WERI-Rb-1 (cell line): Measurements from ENCODE around the gene PTPRCAP.

Source experiments
- DNase-seq: peaks from one replicate; pipeline ENCODE4 v3.0.0-alpha.2; 2020
- H3K27ac ChIP-seq: fragments of 250-450 bp; sonication (Bioruptor Pico); 2 replicates; pipeline ENCODE4 v1.5.1; 2020; ENCODE audit warnings: mild to moderate bottlenecking, moderate library complexity
- H3K27me3 ChIP-seq: fragments of 250-450 bp; sonication (Bioruptor Pico); 2 replicates; pipeline ENCODE4 v1.5.1; 2021; ENCODE audit warnings: mild to moderate bottlenecking, low read depth, moderate library complexity; ENCODE audit not compliant: insufficient read depth, severe bottlenecking
- H3K36me3 ChIP-seq: fragments of 250-450 bp; sonication (Bioruptor Pico); 2 replicates; pipeline ENCODE4 v1.5.1; 2020; ENCODE audit warnings: mild to moderate bottlenecking, moderate library complexity
- H3K4me3 ChIP-seq: 2 replicates; pipeline ENCODE4 v1.5.1; 2011; ENCODE audit warnings: low read depth, mild to moderate bottlenecking, control low read depth, low read length
- H3K9me3 ChIP-seq: fragments of 250-450 bp; sonication (Bioruptor Pico); 2 replicates; pipeline ENCODE4 v1.5.1; 2021; ENCODE audit warnings: mild to moderate bottlenecking, moderate library complexity; ENCODE audit not compliant: severe bottlenecking
- CTCF ChIP-seq: IDR thresholded peaks from 2 replicates; pipeline ENCODE4 v1.5.1; 2011; ENCODE audit warnings: low read depth, mild to moderate bottlenecking, control low read depth, inconsistent platforms, low read length

The PTPRCAP gene

GRCh38 chr11:67434395-67434881 is 3.0 kb downstream of the PTPRCAP start:
- TF ChIP-seq CTCF, result no peak
- H3K27ac ChIP-seq, result no peak overlapping the region
- H3K9me3 ChIP-seq, result no peaks in the 10 kb centered on the region
- no peak overlapping the region for H3K4me3 ChIP-seq
- no peak for DNase-seq
- no peaks in the 10 kb centered on the region for H3K27me3 ChIP-seq
- H3K36me3 ChIP-seq, result peaks cover 82% of the 10 kb centered on the region

GRCh38 chr11:67433536-67434394 is 3.7 kb downstream of the PTPRCAP start:
- H3K4me3 ChIP-seq, result no peak overlapping the region
- TF ChIP-seq CTCF, result no peak
- no peaks in the 10 kb centered on the region for H3K27me3 ChIP-seq
- no peak for DNase-seq
- H3K36me3 ChIP-seq, result peaks cover 79% of the 10 kb centered on the region
- H3K9me3 ChIP-seq, result no peaks in the 10 kb centered on the region
- H3K27ac ChIP-seq, result no peak overlapping the region

GRCh38 chr11:67432655-67433349 is 4.7 kb downstream of the PTPRCAP start:
- no peaks in the 10 kb centered on the region for H3K27me3 ChIP-seq
- H3K4me3 ChIP-seq, result no peak overlapping the region
- TF ChIP-seq CTCF, result no peak
- H3K36me3 ChIP-seq, result peaks cover 73% of the 10 kb centered on the region
- H3K9me3 ChIP-seq, result no peaks in the 10 kb centered on the region
- no peak for DNase-seq
- H3K27ac ChIP-seq, result no peak overlapping the region

GRCh38 chr11:67431346-67432249 is 5.9 kb downstream of the PTPRCAP start:
- Histone ChIP-seq H3K9me3 (no peaks in the 10 kb centered on the region), H3K27ac (no peak overlapping the region), H3K36me3 (peaks cover 68% of the 10 kb centered on the region), H3K27me3 (no peaks in the 10 kb centered on the region), H3K4me3 (no peak overlapping the region)
- no peak for DNase-seq
- TF ChIP-seq CTCF, result no peak

- DNase-seq, result no peak
- Histone ChIP-seq H3K27me3 (no peaks in the 10 kb centered on the region), H3K9me3 (no peaks in the 10 kb centered on the region), H3K27ac (no peak overlapping the region), H3K4me3 (no peak overlapping the region), H3K36me3 (peaks cover 52% of the 10 kb centered on the region)
- no peak for TF ChIP-seq CTCF
Measured at GRCh38 chr11:67429722-67430121, 7.8 kb downstream of the PTPRCAP start.
